ENCODE results near the gene BAHD1.

Gene BAHD1

DNA sequence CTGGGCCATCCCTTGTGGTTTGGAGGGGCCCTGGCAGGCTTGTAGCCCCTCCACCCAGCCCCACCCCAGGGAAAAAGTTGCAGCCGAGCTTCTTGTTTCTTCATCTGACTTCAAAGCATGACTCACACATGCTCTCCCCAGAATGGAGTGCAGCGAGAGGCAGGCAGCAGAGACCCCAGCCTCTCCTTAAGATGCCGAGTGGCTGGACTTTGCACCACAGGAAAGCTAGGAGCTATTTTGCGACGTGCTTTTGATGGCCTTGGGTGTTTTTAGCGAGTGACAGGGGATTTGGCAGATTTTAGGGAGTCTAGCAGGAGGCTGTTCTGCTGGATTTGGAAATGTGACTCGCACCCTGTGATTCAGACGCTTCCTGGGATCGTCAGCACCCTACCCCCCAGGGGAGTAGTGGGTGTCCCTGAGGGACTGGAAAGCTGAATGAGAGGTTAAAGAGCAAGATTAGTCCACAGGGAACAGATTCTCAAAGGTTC is 14.2 kb downstream of the BAHD1 start:
- Histone ChIP-seq H3K4me1 (ENCODE audit: control insufficient read depth in 5 of 5, insufficient read depth in 5 of 5, low read length in 5 of 5) (peaks cover 5 to 40% (median 32%) of the 10 kb centered on the region in 5 donors), H3K27me3 (ENCODE audit: control insufficient read depth in 5 of 5, insufficient read depth in 4 of 5, low read length in 5 of 5) (no peaks in the 10 kb centered on the region), H3K9ac (ENCODE audit: low read length in 5 of 5) (no peak overlapping the region), H3K36me3 (ENCODE audit: control insufficient read depth in 5 of 5, insufficient read depth in 5 of 5, low read length in 5 of 5) (peaks cover 0 to 17% (median 14%) of the 10 kb centered on the region in 5 donors), H3K9me3 (ENCODE audit: control insufficient read depth in 5 of 5, low read length in 5 of 5) (no peaks in the 10 kb centered on the region), H3K4me3 (ENCODE audit: low read depth in 1 of 5, low read length in 5 of 5) (no peak overlapping the region), H3K27ac (ENCODE audit: low read depth, low read length) (no peak overlapping the region)

GRCh38 chr15:40456299-40456712 is 15.6 kb downstream of the BAHD1 start:
- no peak overlapping the region for H3K9ac ChIP-seq (ENCODE audit: low read length in 5 of 5)
- H3K27ac ChIP-seq (ENCODE audit: low read depth, low read length) = no peak overlapping the region
- H3K36me3 ChIP-seq (ENCODE audit: control insufficient read depth in 5 of 5, insufficient read depth in 5 of 5, low read length in 5 of 5) = peaks cover 0 to 23% (median 21%) of the 10 kb centered on the region in 5 donors
- no peaks in the 10 kb centered on the region for H3K9me3 ChIP-seq (ENCODE audit: control insufficient read depth in 5 of 5, low read length in 5 of 5)
- H3K4me1 ChIP-seq (ENCODE audit: control insufficient read depth in 5 of 5, insufficient read depth in 5 of 5, low read length in 5 of 5) = peaks cover 5 to 40% (median 32%) of the 10 kb centered on the region in 5 donors
- H3K4me3 ChIP-seq (ENCODE audit: low read depth in 1 of 5, low read length in 5 of 5) = no peak overlapping the region
- H3K27me3 ChIP-seq (ENCODE audit: control insufficient read depth in 5 of 5, insufficient read depth in 4 of 5, low read length in 5 of 5) = no peaks in the 10 kb centered on the region

GRCh38 chr15:40456738-40457137 is 16.0 kb downstream of the BAHD1 start:
- H3K9ac ChIP-seq (ENCODE audit: low read length in 5 of 5) = no peak overlapping the region
- no peak overlapping the region for H3K27ac ChIP-seq (ENCODE audit: low read depth, low read length)
- peaks cover 5 to 40% (median 32%) of the 10 kb centered on the region in 5 donors for H3K4me1 ChIP-seq (ENCODE audit: control insufficient read depth in 5 of 5, insufficient read depth in 5 of 5, low read length in 5 of 5)
- H3K9me3 ChIP-seq (ENCODE audit: control insufficient read depth in 5 of 5, low read length in 5 of 5) = no peaks in the 10 kb centered on the region
- no peak overlapping the region for H3K4me3 ChIP-seq (ENCODE audit: low read depth in 1 of 5, low read length in 5 of 5)
- peaks cover 0 to 25% (median 24%) of the 10 kb centered on the region in 5 donors for H3K36me3 ChIP-seq (ENCODE audit: control insufficient read depth in 5 of 5, insufficient read depth in 5 of 5, low read length in 5 of 5)
- H3K27me3 ChIP-seq (ENCODE audit: control insufficient read depth in 5 of 5, insufficient read depth in 4 of 5, low read length in 5 of 5) = no peaks in the 10 kb centered on the region

- Histone ChIP-seq H3K4me3 (ENCODE audit: low read depth in 1 of 5, low read length in 5 of 5) (no peak overlapping the region), H3K9me3 (ENCODE audit: control insufficient read depth in 5 of 5, low read length in 5 of 5) (no peaks in the 10 kb centered on the region), H3K4me1 (ENCODE audit: control insufficient read depth in 5 of 5, insufficient read depth in 5 of 5, low read length in 5 of 5) (peaks cover 5 to 32% (median 28%) of the 10 kb centered on the region in 5 donors), H3K9ac (ENCODE audit: low read length in 5 of 5) (no peak overlapping the region), H3K27me3 (ENCODE audit: control insufficient read depth in 5 of 5, insufficient read depth in 4 of 5, low read length in 5 of 5) (no peaks in the 10 kb centered on the region), H3K27ac (ENCODE audit: low read depth, low read length) (no peak overlapping the region), H3K36me3 (ENCODE audit: control insufficient read depth in 5 of 5, insufficient read depth in 5 of 5, low read length in 5 of 5) (peaks cover 0 to 44% (median 35%) of the 10 kb centered on the region in 5 donors)
These were observed 18.0 kb downstream of the BAHD1 start for GRCh38 chr15:40458495-40459371.

DNA sequence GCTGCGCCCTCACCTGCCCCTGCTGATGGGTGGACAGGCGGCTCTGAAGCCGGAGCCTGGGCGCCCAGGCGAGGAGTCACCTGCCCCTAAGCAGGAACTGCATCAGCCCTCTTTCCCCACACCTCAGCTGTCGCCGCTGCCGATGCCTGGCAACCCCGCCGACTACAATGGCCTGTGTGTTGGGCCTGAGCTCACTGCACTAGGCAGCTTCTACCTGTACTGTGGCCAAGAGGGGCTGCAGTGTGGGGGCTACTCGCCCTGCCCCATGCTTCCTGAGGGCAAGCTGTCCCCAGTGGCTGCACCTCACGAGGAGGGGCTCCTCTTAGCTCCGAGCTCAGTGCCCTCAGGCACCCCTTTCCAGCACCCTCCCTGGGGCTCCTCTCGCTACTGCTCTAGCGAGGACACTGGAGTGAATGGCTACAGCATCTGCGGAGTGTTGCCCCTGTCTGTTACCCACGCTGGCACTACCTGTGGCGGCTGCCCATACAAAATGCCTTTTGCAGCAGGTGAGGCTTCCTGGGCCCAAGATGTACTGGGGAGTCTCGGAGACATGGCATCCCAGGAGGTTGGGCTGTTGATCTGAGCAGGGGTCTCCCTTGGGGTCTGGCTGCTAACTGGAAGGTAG is 18.8 kb downstream of the BAHD1 start:
- Histone ChIP-seq H3K27me3 (ENCODE audit: control insufficient read depth in 5 of 5, insufficient read depth in 4 of 5, low read length in 5 of 5) (no peaks in the 10 kb centered on the region), H3K27ac (ENCODE audit: low read depth, low read length) (no peak overlapping the region), H3K4me1 (ENCODE audit: control insufficient read depth in 5 of 5, insufficient read depth in 5 of 5, low read length in 5 of 5) (peaks cover 5 to 30% (median 26%) of the 10 kb centered on the region in 5 donors), H3K36me3 (ENCODE audit: control insufficient read depth in 5 of 5, insufficient read depth in 5 of 5, low read length in 5 of 5) (peaks cover 0 to 52% (median 43%) of the 10 kb centered on the region in 5 donors), H3K9me3 (ENCODE audit: control insufficient read depth in 5 of 5, low read length in 5 of 5) (no peaks in the 10 kb centered on the region), H3K4me3 (ENCODE audit: low read depth in 1 of 5, low read length in 5 of 5) (no peak overlapping the region), H3K9ac (ENCODE audit: low read length in 5 of 5) (no peak overlapping the region)

- Histone ChIP-seq H3K4me1 (ENCODE audit: control insufficient read depth in 5 of 5, insufficient read depth in 5 of 5, low read length in 5 of 5) (peaks cover 5 to 21% (median 17%) of the 10 kb centered on the region in 5 donors), H3K27ac (ENCODE audit: low read depth, low read length) (no peak overlapping the region), H3K4me3 (ENCODE audit: low read depth in 1 of 5, low read length in 5 of 5) (no peak overlapping the region), H3K9ac (ENCODE audit: low read length in 5 of 5) (no peak overlapping the region), H3K27me3 (ENCODE audit: control insufficient read depth in 5 of 5, insufficient read depth in 4 of 5, low read length in 5 of 5) (no peaks in the 10 kb centered on the region), H3K9me3 (ENCODE audit: control insufficient read depth in 5 of 5, low read length in 5 of 5) (no peaks in the 10 kb centered on the region), H3K36me3 (ENCODE audit: control insufficient read depth in 5 of 5, insufficient read depth in 5 of 5, low read length in 5 of 5) (peaks cover 0 to 61% (median 51%) of the 10 kb centered on the region in 5 donors)
These were observed 19.7 kb downstream of the BAHD1 start for GRCh38 chr15:40460404-40460803.

DNA sequence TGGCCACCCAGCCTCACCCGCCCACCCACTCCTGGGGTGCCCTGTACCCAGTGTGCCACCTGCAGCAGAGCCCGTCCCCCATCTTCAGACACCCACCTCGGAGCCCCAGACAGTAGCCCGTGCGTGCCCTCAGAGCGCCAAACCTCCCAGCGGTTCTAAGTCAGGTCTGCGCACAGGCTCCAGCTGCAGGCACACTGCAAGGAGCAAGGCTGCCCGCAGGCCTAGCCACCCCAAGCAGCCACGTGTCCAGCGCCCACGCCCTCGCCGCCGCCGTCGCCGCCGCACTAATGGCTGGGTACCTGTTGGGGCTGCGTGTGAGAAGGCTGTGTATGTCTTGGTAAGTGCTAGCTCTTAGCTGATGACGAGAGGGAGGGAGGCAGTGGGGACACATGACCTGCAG is 21.2 kb downstream of the BAHD1 start:
- H3K4me1 ChIP-seq (ENCODE audit: control insufficient read depth in 5 of 5, insufficient read depth in 5 of 5, low read length in 5 of 5) = peaks cover 0 to 10% (median 6%) of the 10 kb centered on the region in 5 donors
- H3K27me3 ChIP-seq (ENCODE audit: control insufficient read depth in 5 of 5, insufficient read depth in 4 of 5, low read length in 5 of 5) = no peaks in the 10 kb centered on the region
- no peaks in the 10 kb centered on the region for H3K9me3 ChIP-seq (ENCODE audit: control insufficient read depth in 5 of 5, low read length in 5 of 5)
- no peak overlapping the region for H3K4me3 ChIP-seq (ENCODE audit: low read depth in 1 of 5, low read length in 5 of 5)
- H3K36me3 ChIP-seq (ENCODE audit: control insufficient read depth in 5 of 5, insufficient read depth in 5 of 5, low read length in 5 of 5) = peaks cover 0 to 74% (median 63%) of the 10 kb centered on the region in 5 donors
- no peak overlapping the region for H3K9ac ChIP-seq (ENCODE audit: low read length in 5 of 5)
- no peak overlapping the region for H3K27ac ChIP-seq (ENCODE audit: low read depth, low read length)

GRCh38 chr15:40463279-40463678 is 22.5 kb downstream of the BAHD1 start:
- Histone ChIP-seq H3K9ac (ENCODE audit: low read length in 5 of 5) (no peak overlapping the region), H3K27me3 (ENCODE audit: control insufficient read depth in 5 of 5, insufficient read depth in 4 of 5, low read length in 5 of 5) (no peaks in the 10 kb centered on the region), H3K36me3 (ENCODE audit: control insufficient read depth in 5 of 5, insufficient read depth in 5 of 5, low read length in 5 of 5) (peaks cover 0 to 81% (median 66%) of the 10 kb centered on the region in 5 donors), H3K4me1 (ENCODE audit: control insufficient read depth in 5 of 5, insufficient read depth in 5 of 5, low read length in 5 of 5) (peaks cover 0 to 6% (median 0%) of the 10 kb centered on the region in 5 donors), H3K9me3 (ENCODE audit: control insufficient read depth in 5 of 5, low read length in 5 of 5) (no peaks in the 10 kb centered on the region), H3K4me3 (ENCODE audit: low read depth in 1 of 5, low read length in 5 of 5) (no peak overlapping the region), H3K27ac (ENCODE audit: low read depth, low read length) (no peak overlapping the region)

DNA sequence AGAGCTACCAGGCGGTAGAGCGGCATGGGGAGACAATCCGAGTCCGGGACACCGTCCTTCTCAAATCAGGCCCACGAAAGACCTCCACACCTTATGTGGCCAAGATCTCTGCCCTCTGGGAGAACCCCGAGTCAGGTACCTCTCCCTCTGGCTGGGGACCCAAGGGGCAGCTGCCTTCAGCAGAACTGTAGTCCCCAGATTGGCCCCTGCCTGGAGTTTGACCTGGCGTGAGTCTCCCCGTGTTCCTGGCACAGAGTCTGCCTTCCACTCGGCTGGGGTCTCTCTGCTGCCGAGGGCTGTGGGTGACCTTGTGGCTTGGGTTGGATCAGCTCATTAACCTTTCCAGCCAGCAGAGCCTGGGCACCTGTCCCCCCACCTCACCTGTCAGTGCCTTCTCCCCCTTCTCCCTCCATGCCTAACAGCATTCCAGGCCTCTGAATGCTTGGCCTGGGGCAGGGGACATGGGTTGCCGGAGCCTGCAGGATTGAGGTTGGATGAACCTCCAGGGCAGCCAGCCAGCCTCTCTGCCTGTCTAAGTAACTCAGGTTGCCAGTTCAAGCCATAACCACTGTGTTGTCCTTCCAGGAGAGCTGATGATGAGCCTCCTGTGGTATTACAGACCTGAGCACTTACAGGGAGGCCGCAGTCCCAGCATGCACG is 23.3 kb downstream of the BAHD1 start:
- Histone ChIP-seq H3K36me3 (ENCODE audit: control insufficient read depth in 5 of 5, insufficient read depth in 5 of 5, low read length in 5 of 5) (peaks cover 0 to 76% (median 59%) of the 10 kb centered on the region in 5 donors), H3K9ac (ENCODE audit: low read length in 5 of 5) (no peak overlapping the region), H3K4me3 (ENCODE audit: low read depth in 1 of 5, low read length in 5 of 5) (no peak overlapping the region), H3K27me3 (ENCODE audit: control insufficient read depth in 5 of 5, insufficient read depth in 4 of 5, low read length in 5 of 5) (no peaks in the 10 kb centered on the region), H3K9me3 (ENCODE audit: control insufficient read depth in 5 of 5, low read length in 5 of 5) (no peaks in the 10 kb centered on the region), H3K27ac (ENCODE audit: low read depth, low read length) (no peak overlapping the region), H3K4me1 (ENCODE audit: control insufficient read depth in 5 of 5, insufficient read depth in 5 of 5, low read length in 5 of 5) (peaks cover 0 to 6% (median 0%) of the 10 kb centered on the region in 5 donors)
